Pulmonary artery endothelial cell (primary cell): Measurements from ENCODE around the gene POU3F3. TPM values are rescaled to one million over a fixed set of nuclear protein-coding genes. Genes with fewer than 3 reads are reported as not detected.

ENCODE experiments used
- DNase-seq: peaks from one replicate; pipeline ENCODE4 v3.0.0-alpha.2; 2011; ENCODE audit warnings: low read depth, low spot score
- total RNA-seq: library from RNA; depleted of rRNA; stranded (reverse); fragments of >200 nt; gene quantifications from 2 replicates; pipeline ENCODE4 v1.2.3, GENCODE V29; 2014

The POU3F3 gene
- total RNA-seq, 1 donor from 2014 or later = not detected

DNA sequence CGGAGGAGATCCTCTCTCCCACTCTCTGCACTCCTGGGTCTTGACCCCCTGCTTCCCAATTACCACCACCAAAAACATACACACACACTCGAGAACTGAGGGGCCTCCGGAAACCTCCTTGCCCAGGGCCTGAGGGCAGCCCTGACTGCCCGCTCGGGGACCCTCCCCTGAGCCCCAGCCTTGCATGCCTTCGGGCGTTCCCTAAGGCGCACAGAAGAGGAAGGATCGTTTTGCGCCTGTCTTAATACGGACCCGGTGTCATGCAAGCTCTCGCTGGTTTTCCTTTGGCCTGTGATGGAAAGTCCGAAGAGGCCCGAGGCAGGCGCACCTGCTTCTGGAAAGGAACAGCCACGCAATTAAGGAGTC, 19.8 kb downstream of the POU3F3 start:
- no peak for DNase-seq

DNA sequence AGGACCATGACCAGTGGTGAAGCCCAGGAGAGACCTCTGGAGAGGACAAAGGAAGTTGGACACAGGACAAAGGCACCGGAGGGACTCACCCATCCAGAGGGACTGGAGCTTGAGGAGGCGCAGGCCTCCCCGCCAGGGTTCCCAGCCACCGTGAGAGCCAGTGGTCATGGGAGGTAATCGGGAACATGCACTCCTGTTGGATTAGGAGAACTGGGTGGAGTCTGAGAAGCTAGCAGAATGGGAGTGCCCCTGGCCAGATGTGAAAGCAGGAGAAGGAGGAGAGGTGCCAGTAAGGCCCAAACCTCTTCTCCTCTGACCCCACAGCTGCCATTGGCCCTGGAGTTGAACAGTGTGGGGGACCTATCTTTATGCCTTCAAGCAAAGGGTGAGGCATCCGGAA, 20.3 kb downstream of the POU3F3 start:
- no peak for DNase-seq

DNA sequence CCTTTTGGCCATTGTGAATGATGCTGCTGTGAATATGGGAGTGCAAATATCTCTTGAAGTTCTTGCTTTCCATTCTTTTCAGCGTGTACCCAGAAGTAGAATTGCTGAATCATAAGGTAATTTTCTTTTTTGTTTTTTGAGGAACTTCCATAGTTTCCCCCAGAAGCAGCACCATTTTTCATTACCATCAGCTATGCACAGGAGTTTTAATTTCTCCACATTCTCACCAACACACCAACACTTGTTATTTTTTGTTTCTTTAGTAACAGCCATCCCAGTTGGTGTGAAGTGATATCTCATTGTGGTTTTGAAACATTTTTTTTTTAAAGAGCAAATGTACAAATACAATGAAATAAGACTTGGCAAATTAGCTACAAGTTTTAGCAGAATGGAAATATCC, 21.3 kb downstream of the POU3F3 start:
- DNase-seq = no peak

DNA sequence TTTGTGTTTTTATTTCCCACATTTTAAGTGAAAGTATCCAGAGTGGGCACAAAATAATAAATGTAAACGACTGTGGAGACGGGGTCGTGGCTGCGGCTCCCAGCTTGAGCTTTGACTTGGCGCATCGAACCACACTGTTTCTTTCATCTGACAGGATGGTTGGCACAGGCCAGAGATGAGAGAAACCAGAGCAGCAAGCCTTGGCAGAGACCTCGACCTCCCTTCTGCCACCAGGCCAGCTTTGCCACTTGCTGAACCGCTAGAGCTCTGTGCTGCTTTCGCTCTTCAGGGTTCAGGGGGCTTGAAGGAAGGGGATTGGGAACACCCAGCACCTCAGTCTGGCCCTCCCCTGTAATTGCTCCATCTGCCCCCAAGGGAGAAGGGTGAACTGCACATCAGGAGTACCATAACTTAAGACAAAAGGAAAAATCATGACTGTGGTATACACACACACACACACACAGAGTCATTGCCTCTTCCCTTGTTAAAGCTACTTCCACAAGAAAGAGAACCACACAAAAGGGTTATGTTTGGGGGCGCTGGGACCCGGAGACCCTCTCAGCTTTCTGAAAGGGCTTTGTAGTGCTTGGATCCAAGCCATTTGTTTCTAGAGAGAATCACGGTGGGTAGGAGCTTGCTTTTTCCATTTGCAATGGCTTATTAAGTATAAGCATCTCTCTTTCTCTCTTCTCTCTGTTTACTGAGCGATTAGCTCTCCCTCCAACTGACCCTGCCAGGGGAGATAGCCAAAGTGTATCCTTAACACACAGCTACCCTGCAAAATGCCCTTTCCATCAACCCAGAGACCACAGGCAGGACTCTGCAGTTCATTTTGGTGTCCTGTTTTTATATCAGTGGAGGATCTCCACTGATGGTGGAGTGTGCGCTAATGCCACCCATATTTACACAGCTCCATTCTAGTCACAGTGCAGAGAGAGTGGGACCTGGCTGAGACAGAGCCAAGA, 23.0 kb downstream of the POU3F3 start:
- DNase-seq = no peak

DNA sequence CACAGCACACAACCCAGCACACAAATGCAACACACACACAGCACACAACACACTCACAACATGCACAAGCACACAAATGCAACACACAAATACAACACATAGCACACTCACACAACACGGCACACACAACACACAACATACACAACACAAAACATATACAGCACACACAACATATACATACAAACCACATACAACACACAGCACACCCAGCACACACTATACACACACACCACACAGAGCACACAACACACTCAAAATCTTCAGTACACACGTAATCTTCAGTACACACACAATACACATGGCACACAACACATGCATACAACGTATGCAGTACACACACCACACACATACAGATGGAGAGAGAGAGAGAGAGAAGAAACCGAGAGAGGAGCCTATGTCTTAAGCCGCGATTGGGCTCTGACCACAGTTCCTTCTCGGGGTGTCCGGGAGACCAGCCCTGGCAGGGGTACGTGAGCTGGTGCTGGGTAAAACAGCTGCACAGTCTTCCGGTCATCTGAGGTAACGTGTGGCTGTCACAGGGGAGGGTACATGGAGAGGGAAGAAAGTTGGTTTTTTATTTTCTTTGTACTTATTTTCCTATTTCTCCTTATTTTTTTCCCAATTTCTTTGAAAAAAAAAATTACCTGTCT, 25.1 kb downstream of the POU3F3 start:
- no peak for DNase-seq

DNA sequence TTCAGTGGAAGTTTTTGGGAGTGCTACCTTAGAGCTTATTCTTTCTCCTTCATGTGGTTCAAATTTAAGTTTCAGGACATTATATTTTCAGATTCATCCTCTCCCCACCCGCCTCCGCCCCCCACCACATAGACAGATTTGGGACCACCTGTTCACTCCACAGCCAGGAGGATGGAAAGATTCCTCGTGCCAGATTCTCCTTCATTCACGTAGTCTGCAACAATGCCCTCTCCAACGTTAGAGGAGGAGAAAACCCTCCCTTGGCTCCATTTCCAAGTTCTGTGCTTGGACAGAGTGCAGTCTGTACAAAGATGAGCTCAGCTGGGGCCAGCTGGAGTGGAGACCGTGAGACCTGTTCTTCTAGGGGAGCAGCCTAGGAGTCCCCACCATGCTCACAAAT, 26.2 kb downstream of the POU3F3 start:
- DNase-seq = no peak

DNA sequence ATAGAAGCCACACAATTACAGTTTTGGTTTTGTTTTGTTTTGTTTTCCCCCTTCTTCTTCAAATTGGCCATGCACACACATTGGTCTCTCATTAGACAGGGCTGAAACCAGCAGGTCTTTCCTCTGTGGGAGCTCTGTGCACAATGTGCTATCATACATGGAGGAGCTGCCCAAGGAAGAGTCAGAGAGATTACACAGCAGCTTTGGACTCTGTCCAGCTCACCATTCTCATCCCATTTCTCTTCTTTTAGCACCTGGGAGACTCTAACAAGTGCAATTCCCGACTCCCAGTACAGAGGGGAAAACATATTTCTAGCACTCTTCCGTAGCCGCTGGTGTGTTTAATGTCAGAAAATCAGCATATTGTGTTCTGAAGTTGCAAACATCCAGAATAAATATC, 29.4 kb downstream of the POU3F3 start:
- DNase-seq = no peak

DNA sequence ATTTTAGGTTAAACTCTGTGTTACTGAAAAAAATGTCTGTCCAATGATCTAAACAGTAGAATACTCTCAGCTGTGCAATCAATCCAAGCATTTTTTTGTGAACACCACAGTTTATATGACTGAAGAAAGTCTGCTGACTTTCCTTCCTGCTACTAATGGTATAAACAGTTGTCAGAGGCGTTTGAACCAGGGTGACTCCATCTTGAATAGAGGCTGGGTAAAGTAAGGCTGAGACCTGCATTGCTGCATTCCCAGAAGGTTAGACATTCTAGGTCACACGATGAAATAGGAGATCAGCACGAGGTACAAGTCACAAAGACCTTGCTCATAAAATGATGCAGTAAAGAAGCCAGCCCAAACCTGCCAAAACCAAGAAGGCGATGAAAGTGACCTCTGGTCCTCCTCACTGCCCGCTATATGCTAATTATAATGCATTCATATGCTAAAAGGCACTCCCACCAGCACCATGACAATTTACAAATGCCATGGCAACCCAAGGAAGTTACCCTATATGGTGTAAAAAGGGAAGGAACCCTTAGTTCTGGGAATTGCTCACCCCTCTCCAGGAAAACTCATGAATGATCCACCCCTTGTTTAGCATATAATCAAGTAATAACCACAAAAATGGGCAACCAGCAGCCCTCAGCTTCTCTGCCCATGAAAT, 31.3 kb downstream of the POU3F3 start:
- DNase-seq = no peak

DNA sequence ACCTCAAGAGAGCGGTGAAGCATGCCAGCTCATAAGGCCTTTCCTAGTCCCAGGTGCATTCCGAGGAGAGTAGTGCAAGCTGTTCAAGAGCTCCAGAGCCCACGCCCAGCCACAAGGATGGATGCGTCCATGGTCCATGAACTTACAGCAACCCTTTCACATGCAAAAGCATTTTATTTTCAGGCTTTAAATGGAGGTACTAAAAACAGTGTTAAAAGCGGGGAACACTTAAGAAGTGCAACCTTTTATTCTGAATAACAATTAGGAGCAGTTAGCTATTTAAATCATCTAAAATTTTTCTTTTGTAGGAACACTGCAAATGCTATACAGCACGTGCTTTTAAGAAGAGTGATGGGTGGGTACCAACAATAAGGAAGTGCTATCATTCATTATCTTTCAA, 33.8 kb downstream of the POU3F3 start:
- no peak for DNase-seq

DNA sequence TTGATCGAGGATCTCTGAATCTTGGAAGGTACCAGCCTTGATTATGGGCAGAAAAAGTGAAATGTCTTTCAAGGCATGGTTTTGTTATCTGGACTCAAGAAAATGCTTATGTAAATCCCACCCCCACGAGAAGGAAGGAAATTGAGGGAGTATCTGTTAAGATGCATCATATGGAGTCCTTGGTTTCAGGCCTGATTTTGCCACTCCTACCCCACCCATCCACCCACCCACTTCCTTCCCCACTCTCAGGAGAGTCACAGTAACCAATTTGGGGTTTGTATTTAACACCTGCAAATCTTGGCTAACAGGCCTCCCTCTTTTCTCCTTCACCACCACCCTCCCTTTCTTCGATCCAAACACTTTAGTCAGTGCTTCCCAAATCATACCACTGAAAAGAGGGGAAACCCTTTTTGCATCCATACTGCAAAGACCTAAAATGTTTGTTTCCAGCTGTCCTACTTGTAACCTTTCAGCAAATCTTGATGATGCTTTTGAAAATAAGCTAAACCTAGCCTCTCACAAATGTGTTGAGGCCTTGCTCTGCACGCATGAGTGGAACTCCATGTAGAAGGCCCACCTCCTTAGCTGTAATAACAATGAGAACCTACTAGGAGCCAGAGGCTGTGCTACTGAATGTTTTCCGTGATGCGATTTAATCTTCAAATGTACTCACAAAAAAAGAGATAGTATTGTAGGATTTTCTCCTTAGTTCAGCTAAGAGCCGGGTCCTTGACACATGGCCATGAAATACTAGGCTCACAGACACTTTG, 34.8 kb downstream of the POU3F3 start:
- DNase-seq = no peak

DNA sequence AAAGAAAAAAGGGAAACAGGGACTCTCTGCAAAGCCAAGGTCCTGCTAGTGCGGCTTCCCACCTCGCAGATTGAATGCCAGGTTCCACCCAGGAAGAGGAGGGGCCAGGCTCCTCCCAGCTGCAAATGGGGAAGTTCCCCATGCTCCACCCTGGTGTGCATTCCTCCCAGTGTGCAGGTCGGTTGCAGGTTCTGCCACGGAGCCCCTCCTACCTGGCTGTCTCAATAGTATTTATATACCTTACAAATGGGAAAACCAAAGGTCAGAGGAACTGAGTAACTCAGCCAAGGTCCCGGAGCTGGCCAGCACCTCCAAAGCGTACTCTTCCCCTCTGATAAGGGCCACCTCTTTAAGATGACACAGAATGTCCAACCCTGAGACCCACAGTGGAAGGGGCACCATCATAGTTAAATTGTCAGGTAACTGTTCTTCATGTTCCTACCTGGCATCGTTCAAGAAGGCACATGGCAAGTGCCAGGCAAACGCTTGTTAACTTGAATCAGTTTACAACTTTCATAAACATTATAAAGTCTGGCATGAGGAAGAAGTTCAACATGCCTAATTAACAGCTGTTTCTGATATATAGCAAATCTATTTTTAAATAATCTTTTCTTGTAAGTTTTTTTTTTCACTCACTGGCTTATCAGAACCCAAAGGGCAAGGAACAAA, 35.5 kb downstream of the POU3F3 start:
- no peak for DNase-seq

DNA sequence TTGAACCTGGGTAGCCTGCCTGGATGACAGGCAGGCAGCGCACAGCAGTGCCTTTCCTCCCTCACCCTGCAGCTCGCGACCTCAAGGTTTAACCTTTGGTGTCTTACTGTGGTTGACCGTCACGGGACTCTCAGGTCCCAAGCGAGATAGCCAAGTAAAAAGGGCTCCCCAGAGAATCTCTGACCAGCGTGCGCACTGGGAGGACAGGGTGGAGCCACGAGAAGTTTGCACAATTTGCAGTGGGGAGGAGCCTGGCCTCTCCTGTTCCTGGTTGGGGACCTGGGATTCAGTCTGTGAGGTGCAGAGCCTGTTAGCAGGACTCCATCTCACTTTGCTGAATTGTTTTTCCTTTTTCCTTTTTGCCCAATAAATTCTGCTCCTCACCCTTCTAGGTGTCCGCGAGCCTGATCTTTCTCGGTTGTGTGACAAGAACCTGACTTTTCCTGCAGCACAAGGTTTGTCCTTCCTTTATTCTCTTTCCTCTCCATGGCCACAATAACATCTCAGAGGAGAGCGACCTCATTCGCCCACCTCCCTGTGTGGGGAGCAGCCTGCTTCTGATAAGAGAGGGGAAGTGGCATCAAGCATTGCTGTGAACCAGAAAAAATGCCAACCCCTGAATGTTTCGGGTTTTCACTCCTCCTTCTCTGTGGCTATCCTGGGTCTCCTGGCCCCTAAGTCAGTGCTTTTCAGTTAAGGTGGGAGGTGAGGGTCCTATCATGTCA, 36.2 kb downstream of the POU3F3 start:
- DNase-seq = no peak

DNA sequence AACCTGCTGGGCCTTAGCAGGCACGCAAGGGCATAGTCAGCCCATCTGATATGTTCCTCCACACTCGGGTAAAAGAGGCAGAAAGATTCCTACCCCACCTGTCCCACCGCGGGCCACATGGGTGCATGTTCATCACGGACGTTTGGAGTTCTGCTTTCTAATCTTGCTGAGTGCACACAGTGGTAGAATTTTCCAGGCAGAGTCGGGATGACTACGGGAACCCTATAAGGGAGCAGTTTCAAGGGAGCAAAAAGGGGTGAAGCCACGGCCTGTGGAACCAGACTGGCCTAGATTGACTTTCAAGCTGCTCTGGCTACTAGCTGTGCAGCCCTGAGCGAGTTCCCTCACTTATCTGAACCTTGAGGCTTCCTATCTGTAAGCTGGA, 36.8 kb downstream of the POU3F3 start:
- DNase-seq = no peak

DNA sequence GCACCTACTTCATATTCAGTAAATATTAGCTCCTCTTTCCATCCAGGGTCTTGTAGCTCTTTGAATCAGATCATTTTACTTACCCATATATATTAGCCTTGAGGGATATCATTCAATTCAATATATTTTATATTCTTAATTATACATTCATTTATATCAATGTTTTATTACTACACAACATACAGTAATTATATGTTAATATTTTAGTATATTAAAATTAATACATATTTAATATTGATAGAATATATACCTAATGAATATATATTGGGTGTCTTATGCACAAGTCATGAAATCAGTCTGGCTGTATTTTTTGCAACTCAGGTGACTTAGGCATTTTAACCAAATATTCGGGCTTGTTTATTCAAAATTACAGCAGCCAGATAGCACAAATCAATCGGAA, 37.2 kb downstream of the POU3F3 start:
- DNase-seq = no peak

DNA sequence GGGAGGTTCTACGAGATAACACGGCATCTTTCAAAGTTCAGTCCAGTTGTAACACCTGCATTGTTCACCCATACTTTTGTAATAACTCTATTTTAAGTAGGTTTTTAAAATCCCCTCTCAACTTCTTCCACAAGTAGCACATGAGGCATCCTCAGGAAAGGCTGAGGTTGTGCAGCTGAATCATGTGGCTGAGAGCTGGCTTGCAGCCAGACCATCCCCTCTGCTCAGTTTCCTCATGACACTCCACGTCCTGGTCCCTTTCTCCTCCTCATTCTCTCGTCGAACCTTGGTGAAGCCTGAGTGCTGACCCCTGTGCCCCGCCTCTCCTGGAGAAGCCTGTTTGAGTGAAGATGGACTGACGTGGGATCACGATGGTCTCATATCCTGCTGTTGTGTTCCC, 42.5 kb downstream of the POU3F3 start:
- DNase-seq = no peak

DNA sequence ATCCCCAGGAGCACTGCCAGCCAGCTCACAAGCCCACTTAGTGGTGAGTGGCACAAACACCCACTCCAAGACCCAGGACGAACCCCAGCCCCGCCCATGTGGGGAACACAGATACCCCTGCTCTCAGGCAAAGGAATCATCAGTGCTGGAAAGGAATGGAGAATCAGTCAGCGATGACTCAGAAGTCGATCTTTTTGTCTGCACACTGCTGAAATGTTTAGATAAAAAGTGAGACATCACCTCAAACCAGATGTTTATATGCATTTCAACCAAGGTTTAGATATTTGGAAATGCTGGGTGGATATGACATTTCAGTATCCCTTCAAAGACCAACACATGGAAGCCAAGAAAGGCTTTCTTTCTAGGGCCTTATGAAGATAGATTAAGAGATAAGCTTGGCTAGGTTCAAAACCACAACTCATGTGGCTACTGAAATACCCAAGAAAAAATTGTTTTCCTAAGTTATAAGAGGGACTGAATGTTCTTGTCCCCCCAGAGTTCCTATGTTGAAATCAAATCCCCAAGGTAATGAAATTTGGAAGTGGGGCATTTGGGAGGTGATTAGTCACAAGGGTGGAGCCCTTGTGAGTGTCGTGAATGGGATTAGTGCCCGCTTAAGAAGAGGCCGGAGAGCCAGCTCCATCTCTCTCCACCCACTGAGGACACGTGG, 43.7 kb downstream of the POU3F3 start:
- no peak for DNase-seq

DNA sequence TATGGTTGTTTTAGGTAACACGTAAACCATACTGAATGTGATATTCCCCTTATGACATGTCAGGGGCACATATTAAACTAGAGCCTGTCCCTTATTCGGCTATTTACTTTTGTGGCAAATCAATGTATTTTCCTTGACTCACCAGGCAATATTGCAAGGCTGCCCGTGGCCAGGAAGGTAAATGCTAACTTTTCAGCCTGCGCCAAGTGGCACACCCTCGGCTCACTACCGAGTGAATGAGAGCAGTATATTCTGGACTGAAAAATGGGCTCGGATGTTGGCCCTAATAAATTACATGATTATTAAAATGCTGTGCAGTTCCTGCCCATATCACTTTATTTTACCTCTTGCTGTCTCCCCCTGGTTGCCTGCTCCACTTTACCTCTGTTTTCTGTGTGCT, 46.7 kb downstream of the POU3F3 start:
- no peak for DNase-seq

DNA sequence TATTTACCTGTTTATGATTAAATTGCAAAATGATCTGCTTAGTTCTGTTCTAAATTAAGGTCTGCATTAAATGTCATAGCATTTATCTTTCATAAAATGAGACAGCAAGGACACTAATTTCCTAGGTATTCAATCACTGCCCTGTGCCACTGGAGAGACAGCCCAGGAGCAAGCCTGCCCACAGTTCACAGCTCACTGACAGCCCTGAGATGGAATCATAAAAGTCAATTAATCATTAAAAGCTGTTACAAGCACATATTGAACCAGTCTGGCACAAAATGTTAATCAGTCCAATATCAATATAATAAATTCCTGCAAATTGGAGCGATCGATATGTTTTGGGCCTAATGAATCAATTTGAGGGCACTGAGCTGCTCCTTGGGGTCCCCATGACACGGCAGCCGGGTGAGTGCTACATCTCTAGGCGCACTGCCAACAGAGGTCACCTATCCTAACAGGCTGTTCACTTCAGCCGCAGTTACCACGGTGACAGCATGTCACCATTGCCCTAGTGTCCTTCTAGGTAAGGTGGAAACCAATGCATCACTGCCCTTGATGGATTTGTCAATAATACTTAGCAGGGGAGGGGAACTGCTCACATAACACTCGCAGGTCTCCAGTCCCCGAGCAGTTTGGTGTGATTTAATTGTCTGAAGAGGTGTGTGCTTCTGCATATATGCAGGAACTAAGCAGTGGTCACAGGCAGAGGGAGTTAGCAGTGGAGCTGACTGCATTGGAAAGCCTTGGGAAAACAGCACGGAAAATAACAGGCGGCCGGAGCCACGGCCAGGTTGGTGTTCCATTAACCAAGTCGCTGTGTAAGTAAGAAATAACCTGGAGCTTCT, 47.3 kb downstream of the POU3F3 start:
- DNase-seq = no peak

DNA sequence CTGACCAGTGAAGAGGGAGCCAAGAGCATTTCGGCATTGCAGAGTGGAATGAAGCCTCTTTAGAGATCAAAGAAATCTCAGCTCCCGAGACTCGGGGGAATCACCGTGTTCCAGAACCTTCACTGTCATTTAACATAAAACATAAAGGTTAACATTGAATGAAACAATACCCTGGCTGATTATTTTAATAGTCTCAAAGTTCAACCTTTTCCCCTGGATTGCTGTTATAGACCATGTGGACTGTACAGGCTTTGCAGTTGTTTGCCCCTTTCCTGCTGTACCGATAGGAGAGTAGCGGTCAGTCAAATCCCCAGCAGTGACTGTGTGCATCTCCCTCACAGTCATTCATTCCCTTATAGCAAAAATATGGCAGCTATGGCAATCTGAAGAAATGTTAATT, 48.4 kb downstream of the POU3F3 start:
- no peak for DNase-seq
